Skeletal muscle tissue (tissue), 4 donors: ENCODE results near the gene ROBO1. TPM values are rescaled to one million over a fixed set of nuclear protein-coding genes. Genes with fewer than 3 reads are reported as not detected.

Experiments used
- H3K27ac ChIP-seq: one replicate; pipeline ENCODE4 v1.7.0; 2013; ENCODE audit warnings: mild to moderate bottlenecking, low read depth, low read length, inconsistent platforms
- H3K27me3 ChIP-seq, 3 donors: one replicate each; pipeline ENCODE4 v1.7.0; 2013; ENCODE audit warnings: low read length in 3 of 3; ENCODE audit not compliant: control insufficient read depth in 3 of 3, insufficient read depth in 3 of 3
- H3K36me3 ChIP-seq, 3 donors: one replicate each; pipeline ENCODE4 v1.7.0; 2013; ENCODE audit warnings: low read length in 3 of 3; ENCODE audit not compliant: control insufficient read depth in 3 of 3, insufficient read depth in 3 of 3
- H3K4me1 ChIP-seq, 3 donors: one replicate each; pipeline ENCODE4 v1.7.0; 2013; ENCODE audit warnings: low read length in 3 of 3, mild to moderate bottlenecking in 3 of 3; ENCODE audit not compliant: control insufficient read depth in 3 of 3, insufficient read depth in 3 of 3
- H3K4me3 ChIP-seq, 3 donors: one replicate each; pipeline ENCODE4 v1.7.0; 2013; ENCODE audit warnings: low read length in 3 of 3
- H3K9ac ChIP-seq, 3 donors: one replicate each; pipeline ENCODE4 v1.7.0; 2013; ENCODE audit warnings: low read length in 3 of 3, mild to moderate bottlenecking in 3 of 3, moderate library complexity in 2 of 3, low read depth in 1 of 3
- H3K9me3 ChIP-seq, 3 donors: one replicate each; pipeline ENCODE4 v1.7.0; 2013; ENCODE audit warnings: low read length in 3 of 3; ENCODE audit not compliant: control insufficient read depth in 3 of 3
- total RNA-seq: library from RNA; depleted of rRNA; stranded (reverse); fragments of >200 nt; gene quantifications from one replicate; pipeline ENCODE4 v1.2.3, GENCODE V29; 2014
- donor health status: Osteomylitis.

ROBO1 gene
- total RNA-seq, 1 donor from 2014 or later, result 20.4 TPM

GRCh38 chr3:78647726-78648125, 1120.1 kb downstream of the ROBO1 start:
- Histone ChIP-seq H3K27me3 (no peaks in the 10 kb centered on the region), H3K36me3 (no peaks in the 10 kb centered on the region), H3K9ac (no peak overlapping the region), H3K4me3 (no peak overlapping the region), H3K4me1 (peaks cover 0 to 2% (median 0%) of the 10 kb centered on the region in 3 donors), H3K9me3 (no peaks in the 10 kb centered on the region), H3K27ac (no peak overlapping the region)

GRCh38 chr3:78645628-78646310, 1122.0 kb downstream of the ROBO1 start:
- Histone ChIP-seq H3K27ac (no peak overlapping the region), H3K9ac (no peak overlapping the region), H3K4me3 (no peak overlapping the region), H3K9me3 (no peaks in the 10 kb centered on the region), H3K27me3 (no peaks in the 10 kb centered on the region), H3K4me1 (peaks cover 0 to 2% (median 0%) of the 10 kb centered on the region in 3 donors), H3K36me3 (no peaks in the 10 kb centered on the region)

- Histone ChIP-seq H3K4me1 (peaks cover 0 to 2% (median 0%) of the 10 kb centered on the region in 3 donors), H3K27ac (no peak overlapping the region), H3K9ac (no peak overlapping the region), H3K4me3 (no peak overlapping the region), H3K27me3 (no peaks in the 10 kb centered on the region), H3K36me3 (no peaks in the 10 kb centered on the region), H3K9me3 (no peaks in the 10 kb centered on the region)
These were observed 1123.0 kb downstream of the ROBO1 start for GRCh38 chr3:78644847-78645246.

- peaks cover 0 to 2% (median 0%) of the 10 kb centered on the region in 3 donors for H3K4me1 ChIP-seq
- H3K9ac ChIP-seq, result no peak overlapping the region
- no peaks in the 10 kb centered on the region for H3K27me3 ChIP-seq
- H3K36me3 ChIP-seq, result peaks cover 0 to 3% (median 0%) of the 10 kb centered on the region in 3 donors
- H3K9me3 ChIP-seq, result no peaks in the 10 kb centered on the region
- no peak overlapping the region for H3K4me3 ChIP-seq
- no peak overlapping the region for H3K27ac ChIP-seq
These were observed 1125.4 kb downstream of the ROBO1 start for GRCh38 chr3:78642226-78643035.

- H3K9me3 ChIP-seq, result no peaks in the 10 kb centered on the region
These were observed 1126.1 kb downstream of the ROBO1 start for GRCh38 chr3:78641703-78642102.

GRCh38 chr3:78634316-78634715, 1133.5 kb downstream of the ROBO1 start:
- Histone ChIP-seq H3K27ac (no peak overlapping the region), H3K9ac (no peak overlapping the region), H3K4me3 (no peak overlapping the region), H3K36me3 (peaks cover 0 to 16% (median 3%) of the 10 kb centered on the region in 3 donors), H3K27me3 (no peaks in the 10 kb centered on the region), H3K4me1 (no peaks in the 10 kb centered on the region), H3K9me3 (no peaks in the 10 kb centered on the region)

More at GRCh38 chr3:78641703-78642102, 1126.1 kb downstream of the ROBO1 start:
- Histone ChIP-seq H3K27me3 (no peaks in the 10 kb centered on the region), H3K4me1 (peaks cover 0 to 2% (median 0%) of the 10 kb centered on the region in 3 donors), H3K9ac (no peak overlapping the region), H3K27ac (no peak overlapping the region), H3K4me3 (no peak overlapping the region), H3K36me3 (peaks cover 0 to 3% (median 0%) of the 10 kb centered on the region in 3 donors)

- H3K4me1 ChIP-seq, result no peaks in the 10 kb centered on the region
These were observed 1134.2 kb downstream of the ROBO1 start for GRCh38 chr3:78633626-78634025.

GRCh38 chr3:78632925-78633553, 1134.8 kb downstream of the ROBO1 start:
- H3K4me3 ChIP-seq, result no peak overlapping the region
- no peaks in the 10 kb centered on the region for H3K9me3 ChIP-seq
- no peak overlapping the region for H3K27ac ChIP-seq
- H3K9ac ChIP-seq, result no peak overlapping the region
- no peaks in the 10 kb centered on the region for H3K27me3 ChIP-seq
- no peaks in the 10 kb centered on the region for H3K4me1 ChIP-seq
- H3K36me3 ChIP-seq, result peaks cover 0 to 16% (median 8%) of the 10 kb centered on the region in 3 donors

More at GRCh38 chr3:78633626-78634025, 1134.2 kb downstream of the ROBO1 start:
- Histone ChIP-seq H3K4me3 (no peak overlapping the region), H3K36me3 (peaks cover 0 to 16% (median 8%) of the 10 kb centered on the region in 3 donors), H3K27ac (no peak overlapping the region), H3K27me3 (no peaks in the 10 kb centered on the region), H3K9me3 (no peaks in the 10 kb centered on the region), H3K9ac (no peak overlapping the region)

GRCh38 chr3:78629544-78629943, 1138.3 kb downstream of the ROBO1 start:
- Histone ChIP-seq H3K36me3 (peaks cover 0 to 20% (median 17%) of the 10 kb centered on the region in 3 donors), H3K27me3 (no peaks in the 10 kb centered on the region), H3K9me3 (no peaks in the 10 kb centered on the region), H3K4me1 (no peaks in the 10 kb centered on the region), H3K4me3 (no peak overlapping the region), H3K9ac (no peak overlapping the region), H3K27ac (no peak overlapping the region)
